Upper lobe of left lung (tissue), 4 donors: ENCODE data around the gene OSBPL10.

Experiments
- POLR2A ChIP-seq, 4 donors: fragments of 450-650 bp; IDR thresholded peaks; one replicate each; pipeline ENCODE4 v1.5.1; 2016 to 2017; ENCODE audit warnings: antibody characterized with exemption in 4 of 4, mild to moderate bottlenecking in 2 of 4
- TF ChIP-seq, protein P1 (sequence below), 6 experiments: fragments of 450-650 bp in 4 of 6; fragments of 200-600 bp in 2 of 6; sonication (generic) in 2 of 6; IDR thresholded peaks; one replicate each; pipeline ENCODE4 v1.5.1; 2016 to 2019; ENCODE audit warnings: antibody characterized with exemption in 6 of 6

DNA sequence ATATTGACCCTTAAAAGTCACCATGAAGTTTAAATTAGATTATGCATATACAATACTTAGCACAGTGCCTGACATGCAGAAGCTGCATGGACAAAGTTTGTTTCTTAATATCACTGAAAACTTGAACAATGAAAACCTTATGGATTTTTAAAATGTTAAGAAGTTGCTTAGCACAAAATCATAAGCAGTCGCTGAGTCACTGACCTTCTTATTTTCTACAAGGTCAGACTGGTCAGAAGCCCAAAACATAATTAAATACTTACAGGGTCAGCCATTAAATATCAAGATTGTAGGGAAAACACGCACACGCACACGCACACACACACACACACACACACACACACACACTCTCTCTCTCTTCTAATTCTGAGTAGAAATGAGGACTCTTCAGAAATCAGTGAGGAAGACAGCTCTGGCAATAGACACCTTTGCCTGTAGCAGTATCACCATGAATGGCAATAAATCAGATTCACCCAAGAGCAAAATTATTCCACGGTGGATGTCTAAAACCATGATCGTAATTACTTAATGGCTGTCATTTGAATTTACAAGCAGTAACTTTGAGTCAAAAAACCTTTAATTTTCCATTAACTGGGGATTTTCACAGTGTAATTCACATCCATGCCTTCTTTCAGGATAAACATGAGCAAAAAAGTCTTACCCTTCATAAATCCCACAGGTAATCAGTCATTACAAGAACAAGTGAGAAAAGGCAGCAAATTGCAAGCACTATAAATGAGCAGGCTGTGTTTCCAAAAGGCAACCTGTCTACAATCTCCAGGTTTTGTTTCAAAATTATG is 147.5 kb downstream of the OSBPL10 start:
- no peak for TF ChIP-seq POLR2A (IDR thresholded peaks at IDR 0.05)
- TF ChIP-seq, protein P1, sequence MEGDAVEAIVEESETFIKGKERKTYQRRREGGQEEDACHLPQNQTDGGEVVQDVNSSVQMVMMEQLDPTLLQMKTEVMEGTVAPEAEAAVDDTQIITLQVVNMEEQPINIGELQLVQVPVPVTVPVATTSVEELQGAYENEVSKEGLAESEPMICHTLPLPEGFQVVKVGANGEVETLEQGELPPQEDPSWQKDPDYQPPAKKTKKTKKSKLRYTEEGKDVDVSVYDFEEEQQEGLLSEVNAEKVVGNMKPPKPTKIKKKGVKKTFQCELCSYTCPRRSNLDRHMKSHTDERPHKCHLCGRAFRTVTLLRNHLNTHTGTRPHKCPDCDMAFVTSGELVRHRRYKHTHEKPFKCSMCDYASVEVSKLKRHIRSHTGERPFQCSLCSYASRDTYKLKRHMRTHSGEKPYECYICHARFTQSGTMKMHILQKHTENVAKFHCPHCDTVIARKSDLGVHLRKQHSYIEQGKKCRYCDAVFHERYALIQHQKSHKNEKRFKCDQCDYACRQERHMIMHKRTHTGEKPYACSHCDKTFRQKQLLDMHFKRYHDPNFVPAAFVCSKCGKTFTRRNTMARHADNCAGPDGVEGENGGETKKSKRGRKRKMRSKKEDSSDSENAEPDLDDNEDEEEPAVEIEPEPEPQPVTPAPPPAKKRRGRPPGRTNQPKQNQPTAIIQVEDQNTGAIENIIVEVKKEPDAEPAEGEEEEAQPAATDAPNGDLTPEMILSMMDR (IDR thresholded peaks at IDR 0.05) = no peak
